Right renal pelvis (tissue), 4 donors: ENCODE results near the gene SARDH. TPM values are rescaled to one million over a fixed set of nuclear protein-coding genes. Genes with fewer than 3 reads are reported as not detected.

Experiments
- DNase-seq, 4 donors: peaks; one replicate each; pipeline ENCODE4 v3.0.0-alpha.2; 2013; ENCODE audit warnings: low read depth in 4 of 4, low spot score in 3 of 4, missing footprints in 1 of 4
- polyA plus RNA-seq, 4 donors: library from polyadenylated mRNA; unstranded; fragments of 120-200 nt; gene quantifications; one replicate each; pipeline ENCODE4 v1.2.1, GENCODE V29; 2013; ENCODE audit not compliant: insufficient read length in 4 of 4

SARDH gene
- polyA plus RNA-seq, 4 donors = 9.3 to 13.7 (median 10.7) TPM

- no peak for DNase-seq
These were observed 33.4 kb downstream of the SARDH start for GRCh38 chr9:133704711-133705181.

GRCh38 chr9:133703591-133704399, 34.4 kb downstream of the SARDH start:
- no peak for DNase-seq

- no peak for DNase-seq
These were observed 35.2 kb downstream of the SARDH start for GRCh38 chr9:133702798-133703590.

- no peak for DNase-seq
These were observed 36.0 kb downstream of the SARDH start for GRCh38 chr9:133701981-133702797.

- no peak for DNase-seq
These were observed 36.7 kb downstream of the SARDH start for GRCh38 chr9:133701321-133701980.

- DNase-seq = no peak
These were observed 37.3 kb downstream of the SARDH start for GRCh38 chr9:133700819-133701320.

- DNase-seq = no peak
These were observed 38.6 kb downstream of the SARDH start for GRCh38 chr9:133699546-133699945.

- no peak for DNase-seq
These were observed 42.1 kb downstream of the SARDH start for GRCh38 chr9:133696071-133696472.

- DNase-seq = no peak
These were observed 43.5 kb downstream of the SARDH start for GRCh38 chr9:133694686-133695085.

- DNase-seq = no peak
These were observed 44.2 kb downstream of the SARDH start for GRCh38 chr9:133693703-133694529.

- no peak for DNase-seq
These were observed 45.0 kb downstream of the SARDH start for GRCh38 chr9:133693116-133693515.

GRCh38 chr9:133692364-133692985, 45.7 kb downstream of the SARDH start:
- DNase-seq = no peak

- DNase-seq = no peak
These were observed 46.4 kb downstream of the SARDH start for GRCh38 chr9:133691626-133692363.

- DNase-seq = no peak
These were observed 47.0 kb downstream of the SARDH start for GRCh38 chr9:133691191-133691590.

GRCh38 chr9:133690081-133690561, 48.0 kb downstream of the SARDH start:
- peak in 3 of 4 donors; percentile 51 to 72 (median 61) for DNase-seq

- DNase-seq = no peak
These were observed 48.9 kb downstream of the SARDH start for GRCh38 chr9:133689151-133689763.
